WTC11 (cell line): Measurements from ENCODE around the gene FBN3. TPM values are rescaled to one million over a fixed set of nuclear protein-coding genes. Genes with fewer than 3 reads are reported as not detected.
"Not testable (repeated sequence)": the region's sequence is repeated elsewhere in the genome, so short reads cannot be mapped to it uniquely, and the experiment has no call there.

ENCODE experiments used
- ATAC-seq: fragments of 200-7000 bp; cut with Tn5 transposase; 2 replicates; pipeline ENCODE4 v1.10.0; 2021; ENCODE audit warnings: mild to moderate bottlenecking, moderate library complexity
- CTCF ChIA-PET: fragments of 300-600 bp; sonication (Branson Sonifier 250); formaldehyde crosslinking; loops from one replicate; lab custom pipeline; 2021; ENCODE audit warnings: antibody characterized with exemption; lab: Charles Lee
- POLR2A ChIA-PET: fragments of 350-600 bp; sonication (Branson Sonifier 250); formaldehyde crosslinking; loops from one replicate; lab custom pipeline; 2021; ENCODE audit warnings: antibody characterized with exemption; lab: Charles Lee
- DNase-seq: peaks from one replicate; pipeline ENCODE4 v3.0.0; 2021; ENCODE audit warnings: low spot score
- H3K27ac Mint-ChIP-seq: 2 replicates; pipeline ENCODE4 v1.8.0; 2021; ENCODE audit warnings: mixed read lengths
- H3K27me3 Mint-ChIP-seq: 2 replicates; pipeline ENCODE4 v1.8.0; 2021; ENCODE audit warnings: low read depth, mild to moderate bottlenecking, moderate library complexity, mixed read lengths
- H3K36me3 Mint-ChIP-seq: 2 replicates; pipeline ENCODE4 v1.8.0; 2021; ENCODE audit warnings: mixed read lengths
- H3K4me1 Mint-ChIP-seq: 2 replicates; pipeline ENCODE4 v1.8.0; 2022; ENCODE audit warnings: mixed read lengths
- H3K4me3 Mint-ChIP-seq: 2 replicates; pipeline ENCODE4 v1.8.0; 2021; ENCODE audit warnings: mild to moderate bottlenecking, moderate library complexity, mixed read lengths
- H3K9me3 Mint-ChIP-seq: 2 replicates; pipeline ENCODE4 v1.8.0; 2021; ENCODE audit warnings: mixed read lengths
- ATF2 ChIP-seq: sonication (generic); formaldehyde crosslinking; IDR thresholded peaks from 2 replicates; pipeline ENCODE4 v1.8.1; 2022; ENCODE audit warnings: low read depth, missing genetic modification reagents, borderline replicate concordance
- CBFB ChIP-seq: sonication (generic); formaldehyde crosslinking; IDR thresholded peaks from 2 replicates; pipeline ENCODE4 v1.8.1; 2022; ENCODE audit warnings: mild to moderate bottlenecking, low read depth, missing genetic modification reagents
- FOXJ3 ChIP-seq: sonication (generic); formaldehyde crosslinking; IDR thresholded peaks from 2 replicates; pipeline ENCODE4 v1.9.0; 2021; ENCODE audit warnings: missing genetic modification reagents, mild to moderate bottlenecking, borderline replicate concordance
- FOXK1 ChIP-seq: sonication (generic); formaldehyde crosslinking; IDR thresholded peaks from 2 replicates; pipeline ENCODE4 v1.8.0; 2022; ENCODE audit warnings: mild to moderate bottlenecking, moderate library complexity, missing genetic modification reagents
- GRHL2 ChIP-seq: fragments of 250-450 bp; sonication (Bioruptor Pico); IDR thresholded peaks from 2 replicates; pipeline ENCODE4 v1.8.0; 2022; ENCODE audit warnings: mild to moderate bottlenecking, moderate library complexity; ENCODE audit not compliant: insufficient replicate concordance, severe bottlenecking
- GTF2I ChIP-seq: fragments of 250-450 bp; sonication (Bioruptor Pico); conservative IDR thresholded peaks from 2 replicates; pipeline ENCODE4 v1.4.0; 2021; ENCODE audit warnings: mild to moderate bottlenecking
- HMGA2 ChIP-seq: fragments of 250-450 bp; sonication (Bioruptor Pico); IDR thresholded peaks from 2 replicates; pipeline ENCODE4 v1.4.0; 2021; ENCODE audit warnings: mild to moderate bottlenecking, moderate library complexity
- KAT7 ChIP-seq: sonication (generic); formaldehyde crosslinking; IDR thresholded peaks from 2 replicates; pipeline ENCODE4 v1.8.1; 2023; ENCODE audit warnings: missing genetic modification reagents, mild to moderate bottlenecking, borderline replicate concordance
- NFE2L1 ChIP-seq: sonication (generic); formaldehyde crosslinking; IDR thresholded peaks from 2 replicates; pipeline ENCODE4 v1.8.1; 2023; ENCODE audit warnings: missing genetic modification reagents
- NR3C1 ChIP-seq: sonication (generic); formaldehyde crosslinking; conservative IDR thresholded peaks from 2 replicates; pipeline ENCODE4 v1.8.1; 2023; ENCODE audit warnings: low read depth, mild to moderate bottlenecking, missing genetic modification reagents
- TEAD1 ChIP-seq: sonication (generic); formaldehyde crosslinking; IDR thresholded peaks from 2 replicates; pipeline ENCODE4 v1.8.0; 2022; ENCODE audit warnings: mild to moderate bottlenecking, missing genetic modification reagents
- ZNF232 ChIP-seq: sonication (generic); formaldehyde crosslinking; IDR thresholded peaks from 2 replicates; pipeline ENCODE4 v1.8.0; 2022; ENCODE audit warnings: mild to moderate bottlenecking, missing genetic modification reagents
- ZNF396 ChIP-seq: fragments of 250-450 bp; sonication (Bioruptor Pico); IDR thresholded peaks from 2 replicates; pipeline ENCODE4 v1.8.0; 2021; ENCODE audit warnings: mild to moderate bottlenecking, moderate library complexity, borderline replicate concordance
- ZNF416 ChIP-seq: fragments of 250-450 bp; sonication (Bioruptor Pico); IDR thresholded peaks from 2 replicates; pipeline ENCODE4 v1.9.0; 2021; ENCODE audit warnings: mild to moderate bottlenecking, inconsistent platforms
- total RNA-seq: library from RNA; stranded (reverse); gene quantifications from 3 replicates; pipeline ENCODE4 v1.2.3, GENCODE V29; 2021
- TF ChIP-seq, protein P1 (sequence below): sonication (generic); formaldehyde crosslinking; IDR thresholded peaks from 2 replicates; pipeline ENCODE4 v1.8.0; 2023; ENCODE audit warnings: missing genetic modification reagents, mild to moderate bottlenecking, borderline replicate concordance
- TF ChIP-seq, protein P2 (sequence below): sonication (generic); formaldehyde crosslinking; IDR thresholded peaks from 2 replicates; pipeline ENCODE4 v1.8.0; 2022; ENCODE audit warnings: mild to moderate bottlenecking, missing genetic modification reagents
- TF ChIP-seq, protein P3 (sequence below): sonication (generic); formaldehyde crosslinking; IDR thresholded peaks from 2 replicates; pipeline ENCODE4 v1.8.1; 2023; ENCODE audit warnings: mild to moderate bottlenecking, moderate library complexity, missing genetic modification reagents
- TF ChIP-seq, protein P4 (sequence below): sonication (generic); formaldehyde crosslinking; IDR thresholded peaks from 2 replicates; pipeline ENCODE4 v1.8.0; 2022; ENCODE audit warnings: mild to moderate bottlenecking, missing genetic modification reagents
- TF ChIP-seq, protein P5 (sequence below): fragments of 250-450 bp; sonication (Bioruptor Pico); conservative IDR thresholded peaks from 2 replicates; pipeline ENCODE4 v1.9.0; 2021; ENCODE audit warnings: mild to moderate bottlenecking
- TF ChIP-seq, protein P6 (sequence below): sonication (generic); formaldehyde crosslinking; conservative IDR thresholded peaks from 2 replicates; pipeline ENCODE4 v1.8.1; 2022; ENCODE audit warnings: mild to moderate bottlenecking, missing genetic modification reagents

Gene FBN3
- total RNA-seq, 1 experiment from 2014 or later: 54.8 TPM

GRCh38 chr19:8155318-8155717 lies 5.9 kb upstream of the FBN3 start (continued):
- TF ChIP-seq, protein P1, sequence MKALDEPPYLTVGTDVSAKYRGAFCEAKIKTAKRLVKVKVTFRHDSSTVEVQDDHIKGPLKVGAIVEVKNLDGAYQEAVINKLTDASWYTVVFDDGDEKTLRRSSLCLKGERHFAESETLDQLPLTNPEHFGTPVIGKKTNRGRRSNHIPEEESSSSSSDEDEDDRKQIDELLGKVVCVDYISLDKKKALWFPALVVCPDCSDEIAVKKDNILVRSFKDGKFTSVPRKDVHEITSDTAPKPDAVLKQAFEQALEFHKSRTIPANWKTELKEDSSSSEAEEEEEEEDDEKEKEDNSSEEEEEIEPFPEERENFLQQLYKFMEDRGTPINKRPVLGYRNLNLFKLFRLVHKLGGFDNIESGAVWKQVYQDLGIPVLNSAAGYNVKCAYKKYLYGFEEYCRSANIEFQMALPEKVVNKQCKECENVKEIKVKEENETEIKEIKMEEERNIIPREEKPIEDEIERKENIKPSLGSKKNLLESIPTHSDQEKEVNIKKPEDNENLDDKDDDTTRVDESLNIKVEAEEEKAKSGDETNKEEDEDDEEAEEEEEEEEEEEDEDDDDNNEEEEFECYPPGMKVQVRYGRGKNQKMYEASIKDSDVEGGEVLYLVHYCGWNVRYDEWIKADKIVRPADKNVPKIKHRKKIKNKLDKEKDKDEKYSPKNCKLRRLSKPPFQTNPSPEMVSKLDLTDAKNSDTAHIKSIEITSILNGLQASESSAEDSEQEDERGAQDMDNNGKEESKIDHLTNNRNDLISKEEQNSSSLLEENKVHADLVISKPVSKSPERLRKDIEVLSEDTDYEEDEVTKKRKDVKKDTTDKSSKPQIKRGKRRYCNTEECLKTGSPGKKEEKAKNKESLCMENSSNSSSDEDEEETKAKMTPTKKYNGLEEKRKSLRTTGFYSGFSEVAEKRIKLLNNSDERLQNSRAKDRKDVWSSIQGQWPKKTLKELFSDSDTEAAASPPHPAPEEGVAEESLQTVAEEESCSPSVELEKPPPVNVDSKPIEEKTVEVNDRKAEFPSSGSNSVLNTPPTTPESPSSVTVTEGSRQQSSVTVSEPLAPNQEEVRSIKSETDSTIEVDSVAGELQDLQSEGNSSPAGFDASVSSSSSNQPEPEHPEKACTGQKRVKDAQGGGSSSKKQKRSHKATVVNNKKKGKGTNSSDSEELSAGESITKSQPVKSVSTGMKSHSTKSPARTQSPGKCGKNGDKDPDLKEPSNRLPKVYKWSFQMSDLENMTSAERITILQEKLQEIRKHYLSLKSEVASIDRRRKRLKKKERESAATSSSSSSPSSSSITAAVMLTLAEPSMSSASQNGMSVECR (CRISPR knock-in tag): no peak
- TF ChIP-seq, protein P2, sequence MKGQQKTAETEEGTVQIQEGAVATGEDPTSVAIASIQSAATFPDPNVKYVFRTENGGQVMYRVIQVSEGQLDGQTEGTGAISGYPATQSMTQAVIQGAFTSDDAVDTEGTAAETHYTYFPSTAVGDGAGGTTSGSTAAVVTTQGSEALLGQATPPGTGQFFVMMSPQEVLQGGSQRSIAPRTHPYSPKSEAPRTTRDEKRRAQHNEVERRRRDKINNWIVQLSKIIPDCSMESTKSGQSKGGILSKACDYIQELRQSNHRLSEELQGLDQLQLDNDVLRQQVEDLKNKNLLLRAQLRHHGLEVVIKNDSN (CRISPR knock-in tag): no peak
- no peak for TF ChIP-seq GRHL2 (CRISPR knock-in tag)

GRCh38 chr19:8154014-8154413 lies 4.6 kb upstream of the FBN3 start:
- H3K27ac Mint-ChIP-seq, H3K4me3 Mint-ChIP-seq, H3K27me3 Mint-ChIP-seq, H3K36me3 Mint-ChIP-seq, H3K9me3 Mint-ChIP-seq: not testable (repeated sequence)
- TF ChIP-seq, protein P3, sequence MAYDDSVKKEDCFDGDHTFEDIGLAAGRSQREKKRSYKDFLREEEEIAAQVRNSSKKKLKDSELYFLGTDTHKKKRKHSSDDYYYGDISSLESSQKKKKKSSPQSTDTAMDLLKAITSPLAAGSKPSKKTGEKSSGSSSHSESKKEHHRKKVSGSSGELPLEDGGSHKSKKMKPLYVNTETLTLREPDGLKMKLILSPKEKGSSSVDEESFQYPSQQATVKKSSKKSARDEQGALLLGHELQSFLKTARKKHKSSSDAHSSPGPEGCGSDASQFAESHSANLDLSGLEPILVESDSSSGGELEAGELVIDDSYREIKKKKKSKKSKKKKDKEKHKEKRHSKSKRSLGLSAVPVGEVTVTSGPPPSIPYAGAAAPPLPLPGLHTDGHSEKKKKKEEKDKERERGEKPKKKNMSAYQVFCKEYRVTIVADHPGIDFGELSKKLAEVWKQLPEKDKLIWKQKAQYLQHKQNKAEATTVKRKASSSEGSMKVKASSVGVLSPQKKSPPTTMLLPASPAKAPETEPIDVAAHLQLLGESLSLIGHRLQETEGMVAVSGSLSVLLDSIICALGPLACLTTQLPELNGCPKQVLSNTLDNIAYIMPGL (CRISPR knock-in tag): 0 out of 2 replicates have a peak, but pooled peaks have one; percentile 20
- ATAC-seq (peak; percentile 43), DNase-seq (peak; percentile 70)
- ChIA-PET CTCF (interaction anchor here (0.5 to 1.3 kb wide), 7 partner anchors 8 to 371 kb away, joined by 3 to 8 read pairs (median 4); no protein-coding TSS in a partner anchor), POLR2A (interaction anchor here (0.7 kb wide), 1 partner anchor 75 kb away, joined by 3 read pairs; no protein-coding TSS in a partner anchor)
- peaks cover 21% of the 10 kb centered on the region for H3K4me1 Mint-ChIP-seq

DNA sequence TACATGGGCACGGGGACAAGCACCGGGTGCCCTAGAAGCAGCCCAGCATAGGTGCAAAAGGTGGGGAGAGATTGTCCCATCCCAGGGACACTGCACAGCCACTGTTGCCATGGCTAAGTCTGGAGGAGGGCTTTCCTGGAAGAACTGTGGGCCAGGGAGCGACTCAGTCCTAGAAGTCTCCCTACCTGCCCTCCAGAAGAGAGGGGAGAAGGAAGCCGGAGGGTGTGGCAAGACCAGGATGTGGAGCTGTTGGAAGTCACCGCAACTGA lies 2.3 kb upstream of the FBN3 start:
- POLR2A ChIA-PET: no interaction called here
- no peak for ATAC-seq
- CTCF ChIA-PET: interaction anchor here (1.1 kb wide), 1 partner anchor 149 kb away, joined by 3 read pairs; no protein-coding TSS in a partner anchor
- H3K4me1 Mint-ChIP-seq: peaks cover 34% of the 10 kb centered on the region
- H3K9me3 Mint-ChIP-seq: no peaks in the 10 kb centered on the region
- H3K4me3 Mint-ChIP-seq: no peak overlapping the region
- H3K27me3 Mint-ChIP-seq: no peaks in the 10 kb centered on the region; the same call in 1 of the 2 replicates
- no peak overlapping the region for H3K27ac Mint-ChIP-seq
- no peaks in the 10 kb centered on the region for H3K36me3 Mint-ChIP-seq
- DNase-seq: no peak
- TF ChIP-seq FOXK1 (no peak), ZNF416 (no peak), ZNF232 (no peak), HMGA2 (CRISPR knock-in tag) (no peak), NFE2L1 (CRISPR knock-in tag) (no peak), ZNF396 (CRISPR knock-in tag) (no peak), KAT7 (CRISPR knock-in tag) (no peak), GTF2I (CRISPR knock-in tag) (no peak), TEAD1 (CRISPR knock-in tag) (no peak), NR3C1 (no peak), CBFB (CRISPR knock-in tag) (no peak), FOXJ3 (no peak), ATF2 (CRISPR knock-in tag) (no peak)
- TF ChIP-seq, protein P4, sequence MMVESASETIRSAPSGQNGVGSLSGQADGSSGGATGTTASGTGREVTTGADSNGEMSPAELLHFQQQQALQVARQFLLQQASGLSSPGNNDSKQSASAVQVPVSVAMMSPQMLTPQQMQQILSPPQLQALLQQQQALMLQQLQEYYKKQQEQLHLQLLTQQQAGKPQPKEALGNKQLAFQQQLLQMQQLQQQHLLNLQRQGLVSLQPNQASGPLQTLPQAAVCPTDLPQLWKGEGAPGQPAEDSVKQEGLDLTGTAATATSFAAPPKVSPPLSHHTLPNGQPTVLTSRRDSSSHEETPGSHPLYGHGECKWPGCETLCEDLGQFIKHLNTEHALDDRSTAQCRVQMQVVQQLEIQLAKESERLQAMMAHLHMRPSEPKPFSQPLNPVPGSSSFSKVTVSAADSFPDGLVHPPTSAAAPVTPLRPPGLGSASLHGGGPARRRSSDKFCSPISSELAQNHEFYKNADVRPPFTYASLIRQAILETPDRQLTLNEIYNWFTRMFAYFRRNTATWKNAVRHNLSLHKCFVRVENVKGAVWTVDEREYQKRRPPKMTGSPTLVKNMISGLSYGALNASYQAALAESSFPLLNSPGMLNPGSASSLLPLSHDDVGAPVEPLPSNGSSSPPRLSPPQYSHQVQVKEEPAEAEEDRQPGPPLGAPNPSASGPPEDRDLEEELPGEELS: no peak
- TF ChIP-seq, protein P5, sequence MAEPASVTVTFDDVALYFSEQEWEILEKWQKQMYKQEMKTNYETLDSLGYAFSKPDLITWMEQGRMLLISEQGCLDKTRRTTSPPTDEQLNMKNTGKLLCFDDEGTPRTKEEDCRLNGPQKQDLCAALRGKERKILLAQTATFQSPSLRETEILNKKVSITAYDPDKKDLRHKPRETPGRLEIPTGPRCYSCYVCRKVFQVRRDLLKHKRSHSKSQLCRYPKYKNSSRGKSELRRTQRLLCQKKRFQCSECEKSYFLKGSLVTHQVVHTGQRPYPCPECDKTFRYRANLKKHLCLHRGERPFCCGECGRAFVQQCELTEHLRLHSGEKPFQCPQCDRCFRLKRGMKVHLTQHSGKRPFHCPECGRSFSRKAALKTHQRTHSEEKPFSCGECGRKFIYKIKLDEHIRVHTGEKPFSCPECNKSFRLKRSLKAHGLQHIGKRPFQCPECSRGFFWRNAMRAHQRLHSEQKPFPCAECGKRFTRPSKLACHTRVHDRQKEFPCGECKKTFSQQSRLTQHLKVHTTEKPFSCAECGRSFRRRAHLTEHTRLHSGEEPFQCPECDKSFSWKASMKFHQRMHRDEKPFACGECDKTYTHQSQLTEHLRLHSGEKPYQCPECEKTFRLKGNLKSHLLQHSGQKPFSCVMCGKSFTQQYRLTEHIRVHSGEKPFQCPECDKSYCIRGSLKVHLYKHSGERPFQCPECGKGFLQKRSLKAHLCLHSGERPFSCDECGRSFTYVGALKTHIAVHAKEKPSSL (CRISPR knock-in tag): no peak
- TF ChIP-seq, protein P6, sequence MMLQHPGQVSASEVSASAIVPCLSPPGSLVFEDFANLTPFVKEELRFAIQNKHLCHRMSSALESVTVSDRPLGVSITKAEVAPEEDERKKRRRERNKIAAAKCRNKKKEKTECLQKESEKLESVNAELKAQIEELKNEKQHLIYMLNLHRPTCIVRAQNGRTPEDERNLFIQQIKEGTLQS (CRISPR knock-in tag): no peak
